HG03025 (cell line): ENCODE results near the gene ZFTA.
A peak's percentile ranks its signal among the peaks of the same experiment; 100 is the strongest.
"Not testable (repeated sequence)": the region's sequence is repeated elsewhere in the genome, so short reads cannot be mapped to it uniquely, and the experiment has no call there.

Source experiments
- ATAC-seq: cut with Tn5 transposase; IDR thresholded peaks from one replicate; pipeline ENCODE4 v1.9.1; 2021; ENCODE audit warnings: mild to moderate bottlenecking, moderate library complexity; ENCODE audit not compliant: unreplicated experiment, low FRiP score

ZFTA gene

DNA sequence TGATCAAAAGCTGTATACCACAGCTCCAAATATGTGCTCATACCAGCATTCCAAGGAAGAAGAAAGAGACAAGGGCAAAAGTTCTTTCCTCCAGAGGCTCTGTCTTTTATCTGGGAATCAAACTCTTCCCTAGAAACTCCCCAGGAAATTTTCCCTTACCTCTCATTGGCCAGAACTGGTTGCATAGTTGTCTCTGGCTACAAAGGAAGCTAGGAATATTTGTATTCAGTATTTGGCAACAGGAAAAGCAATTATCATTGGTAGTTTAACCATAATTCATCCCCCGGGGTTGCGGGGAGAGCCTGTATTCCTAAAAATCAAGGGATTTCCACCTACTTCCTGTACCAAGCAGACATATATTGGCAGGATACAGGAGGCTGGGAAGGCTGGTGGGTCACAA lies 10.5 kb upstream of the ZFTA start:
- ATAC-seq, result no peak

DNA sequence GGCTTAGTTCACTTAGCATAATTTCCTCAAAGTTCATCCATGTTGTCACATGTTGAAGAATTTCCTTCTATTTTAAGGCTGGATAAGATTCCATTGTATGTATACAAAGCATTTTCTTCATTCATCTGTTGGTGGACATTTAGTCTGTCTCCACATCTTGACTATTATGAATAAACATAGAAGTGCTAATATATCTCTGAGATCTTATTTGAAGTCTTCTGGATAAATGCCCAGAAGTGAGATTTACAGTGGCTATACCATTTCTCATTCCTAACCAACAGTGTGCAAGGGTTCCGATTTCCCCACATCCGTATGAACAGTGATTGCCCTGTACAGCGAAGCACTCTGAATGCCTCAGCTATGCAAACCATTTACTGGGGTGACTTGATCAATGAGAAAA lies 6.6 kb upstream of the ZFTA start:
- no peak for ATAC-seq

DNA sequence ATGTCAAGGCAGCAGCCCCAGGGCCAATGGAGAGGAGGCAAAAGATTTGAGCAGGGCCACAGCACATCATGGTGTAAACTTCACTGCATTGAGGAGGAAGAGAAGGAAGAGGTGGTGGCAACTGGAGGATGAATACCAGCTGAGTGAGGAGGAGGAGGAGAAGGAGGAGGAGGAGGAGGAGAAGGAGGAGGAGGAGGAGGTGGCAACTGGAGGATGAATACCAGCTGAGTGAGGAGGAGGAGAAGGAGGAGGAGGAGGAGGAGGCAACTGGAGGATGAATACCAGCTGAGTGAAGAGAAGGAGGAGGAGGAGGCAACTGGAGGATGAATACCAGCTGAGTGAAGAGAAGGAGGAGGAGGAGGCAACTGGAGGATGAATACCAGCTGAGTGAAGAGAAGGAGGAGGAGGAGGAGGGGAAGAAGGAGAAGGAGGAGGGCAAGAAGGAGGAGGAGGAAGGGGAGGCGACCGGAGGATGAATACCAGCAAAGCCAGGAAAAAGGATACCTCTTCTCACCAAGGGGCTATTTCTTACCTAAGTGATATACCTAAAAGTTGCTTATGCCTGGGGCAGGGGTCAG lies 3.3 kb upstream of the ZFTA start:
- ATAC-seq, result not testable (repeated sequence)

DNA sequence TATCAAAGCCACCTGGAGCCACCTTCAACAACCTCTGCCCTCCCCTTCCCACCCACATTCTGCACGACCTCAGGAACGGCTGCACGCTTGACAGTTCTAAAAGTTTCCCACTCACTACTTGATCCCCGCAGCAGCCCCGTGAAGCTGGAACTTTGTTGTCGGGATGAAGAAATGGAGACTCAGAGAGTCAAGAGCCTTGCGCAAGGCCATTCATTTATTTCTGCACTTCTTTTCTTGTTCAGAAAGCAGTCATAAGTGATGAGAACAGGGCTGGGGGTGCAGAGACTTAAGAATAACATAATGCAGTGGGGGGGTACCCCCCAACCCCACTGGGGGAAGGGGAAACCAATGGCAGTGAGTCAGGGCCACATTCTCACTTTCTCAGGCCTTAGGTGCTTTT lies 2.2 kb upstream of the ZFTA start:
- no peak for ATAC-seq

DNA sequence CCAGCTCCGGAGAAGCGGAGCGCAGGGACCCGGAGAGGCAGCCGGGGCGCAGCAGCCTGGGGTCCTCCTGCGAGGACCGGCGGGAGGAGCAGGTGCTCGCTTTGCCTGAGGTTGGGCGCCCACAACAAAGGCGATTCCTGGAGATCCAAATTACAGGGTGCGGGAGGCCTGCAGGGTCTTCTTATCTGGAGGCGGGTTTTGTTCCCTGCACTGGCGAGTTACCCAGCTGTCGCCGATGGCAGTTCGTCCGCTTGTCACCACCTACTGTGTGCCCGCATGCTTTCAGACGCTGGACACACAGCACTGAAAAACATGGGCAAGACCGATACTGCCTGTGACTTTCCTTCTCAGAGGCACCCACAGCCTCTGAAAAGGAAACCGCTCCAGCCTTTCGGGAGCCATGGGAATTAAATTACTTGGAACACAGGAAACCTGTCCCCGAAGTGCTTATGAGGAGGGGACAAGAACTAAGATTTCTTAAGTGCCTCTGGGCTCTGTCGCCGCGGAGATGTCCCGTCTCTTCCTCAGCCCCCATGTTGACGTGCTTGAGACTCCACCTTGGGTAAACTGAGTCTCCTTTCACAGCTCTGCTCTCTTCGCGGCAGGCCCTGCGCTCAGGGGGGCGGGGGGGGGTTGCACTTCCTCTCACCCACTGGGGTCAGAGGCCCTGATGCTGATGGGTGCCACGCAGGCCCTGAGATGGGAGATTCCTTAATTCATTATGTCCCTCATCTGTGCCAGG lies 1.3 kb upstream of the ZFTA start:
- ATAC-seq, result no peak

DNA sequence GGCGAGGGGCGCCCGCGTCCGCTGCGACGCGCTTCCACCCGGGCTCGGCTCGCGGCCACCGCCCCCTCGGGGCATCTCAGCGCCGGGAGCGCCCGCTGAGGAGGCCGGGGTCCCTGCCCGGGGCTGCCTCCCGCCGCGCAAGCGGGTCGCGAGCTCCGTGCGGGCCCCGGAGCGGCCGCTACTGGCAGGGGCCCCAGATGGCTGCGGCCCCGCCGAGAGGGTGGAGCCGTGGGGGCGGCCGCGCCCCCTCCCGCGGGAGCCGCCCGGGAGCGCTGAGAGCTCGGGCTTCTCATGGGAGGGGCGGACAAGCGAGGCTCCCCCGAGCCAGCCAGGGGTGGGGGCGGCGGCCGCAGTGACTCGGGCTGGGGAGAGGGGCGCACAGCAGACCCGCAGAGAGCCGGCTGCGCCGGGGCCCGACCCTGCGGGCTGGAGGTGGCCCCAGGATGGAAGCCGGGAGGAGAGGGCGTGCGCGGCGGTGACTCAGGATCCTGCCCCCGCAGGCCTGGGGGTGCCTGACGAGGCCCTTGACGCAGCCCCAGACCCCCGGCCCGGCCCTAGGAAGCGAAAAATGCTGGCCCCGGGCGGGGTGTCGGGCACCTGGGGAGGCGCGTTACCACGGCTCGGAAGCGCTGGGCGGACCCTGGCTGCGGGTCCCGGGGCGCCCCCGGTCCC lies 603 bp upstream of the ZFTA start:
- peak; percentile 19 for ATAC-seq

DNA sequence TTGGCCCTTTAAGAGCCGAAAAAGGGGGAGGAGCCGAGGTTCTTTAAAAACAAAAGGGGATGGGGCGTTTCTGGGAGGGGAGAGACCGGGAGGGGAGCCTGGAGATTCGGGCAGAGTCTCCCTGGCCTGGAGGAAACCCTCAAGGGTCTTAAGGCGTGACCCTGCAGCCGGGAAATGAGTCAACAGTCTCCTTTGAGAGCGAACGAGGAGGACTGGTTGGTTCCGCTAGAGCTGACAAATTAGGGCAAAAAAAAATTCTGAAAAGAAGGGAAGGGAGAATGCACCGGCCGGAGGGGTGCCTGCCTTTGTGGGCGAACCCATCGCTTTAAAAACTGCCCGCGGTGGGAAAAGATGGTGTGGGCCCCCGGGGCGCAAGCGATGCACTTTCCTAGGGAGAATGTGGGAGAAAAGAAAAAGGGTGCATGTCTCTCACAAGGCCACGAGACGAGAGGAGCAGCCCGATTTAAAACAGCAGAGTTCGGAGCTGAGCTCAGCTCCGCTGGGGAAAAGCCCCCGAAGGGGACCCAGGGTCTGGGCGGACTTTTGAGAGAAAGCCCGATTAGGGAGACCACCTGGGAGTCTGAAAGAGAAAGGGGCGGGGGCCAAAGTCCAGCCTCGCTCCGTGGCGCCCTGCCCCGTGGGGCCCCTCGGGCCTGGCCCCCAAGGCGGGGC lies 874 bp downstream of the ZFTA start:
- peak; percentile 7 for ATAC-seq

DNA sequence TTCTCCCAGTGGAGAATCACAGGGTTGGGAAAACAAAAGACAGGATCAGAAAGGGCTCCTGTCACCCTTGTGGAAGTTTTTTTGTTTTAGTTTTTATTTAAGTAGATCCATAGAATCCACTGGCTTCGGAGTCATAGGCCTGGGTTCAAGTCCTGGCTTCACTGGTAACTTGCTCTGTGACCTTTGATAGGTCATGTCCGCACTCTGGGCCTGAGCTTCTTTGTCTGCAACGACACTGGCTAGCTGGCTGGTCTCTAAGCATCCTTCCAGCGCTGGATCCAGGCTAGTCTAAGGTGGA lies 1.4 kb downstream of the ZFTA start:
- ATAC-seq, result no peak

DNA sequence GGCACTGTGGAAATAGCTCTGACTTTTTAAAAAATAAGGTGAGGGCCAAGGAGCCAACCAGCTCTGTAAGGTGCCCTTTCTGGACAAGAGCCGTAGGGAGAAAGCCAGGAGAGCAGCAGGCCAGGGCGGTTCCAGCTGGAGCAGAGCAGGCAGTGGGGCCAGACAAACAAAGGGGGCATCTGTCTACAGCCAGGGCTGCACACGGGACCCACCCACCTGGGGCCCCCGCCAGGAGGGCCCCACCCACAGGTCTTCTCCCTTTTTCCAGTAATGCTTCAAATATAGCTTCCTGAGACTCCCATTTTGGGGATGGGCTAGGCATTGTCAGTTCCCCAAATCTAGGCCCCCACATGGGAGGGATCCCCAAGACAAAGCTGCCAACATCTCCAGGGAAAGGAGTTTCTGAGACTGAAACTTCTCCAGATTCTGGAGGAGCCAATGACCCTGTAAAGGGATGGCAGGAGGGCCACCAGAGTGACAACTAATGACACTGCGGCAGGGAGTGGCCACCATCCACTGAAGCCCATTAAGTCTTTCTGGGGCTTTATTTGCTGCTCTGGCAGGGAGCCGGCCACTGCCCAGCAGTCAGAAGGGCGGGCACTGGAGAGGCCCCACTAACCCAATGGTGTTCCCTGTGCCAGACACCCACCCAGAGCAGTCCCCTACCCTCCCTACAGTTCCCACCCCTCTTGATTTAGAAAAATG lies 1.9 kb downstream of the ZFTA start:
- no peak for ATAC-seq

DNA sequence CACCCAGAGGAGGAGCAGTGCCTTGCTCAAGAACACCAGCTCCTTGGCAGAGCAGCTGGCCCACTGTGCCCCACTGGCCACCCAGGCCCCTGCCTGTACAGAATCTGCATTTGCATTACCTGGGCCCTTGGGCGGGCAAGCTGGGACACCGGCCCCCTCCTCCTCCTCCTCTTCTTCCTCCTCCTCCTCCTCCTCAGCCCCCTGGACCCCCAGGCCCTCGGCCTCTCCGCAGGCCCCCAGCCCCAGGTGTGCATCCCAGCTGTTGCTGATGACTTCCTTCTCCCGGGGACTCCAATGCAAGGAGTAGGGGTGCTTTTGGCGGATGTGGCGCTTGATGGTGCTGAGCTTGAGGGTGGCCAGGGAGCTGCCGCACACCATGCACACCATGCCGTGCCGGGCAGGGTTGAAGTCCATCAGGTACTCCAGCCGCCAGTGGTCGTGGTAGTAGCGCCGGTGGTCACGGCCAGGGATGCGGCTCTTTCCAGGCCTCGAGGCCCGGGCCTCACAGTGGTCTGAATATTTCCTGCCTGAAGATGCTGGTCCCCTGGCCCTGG lies 2.8 kb downstream of the ZFTA start:
- no peak for ATAC-seq

DNA sequence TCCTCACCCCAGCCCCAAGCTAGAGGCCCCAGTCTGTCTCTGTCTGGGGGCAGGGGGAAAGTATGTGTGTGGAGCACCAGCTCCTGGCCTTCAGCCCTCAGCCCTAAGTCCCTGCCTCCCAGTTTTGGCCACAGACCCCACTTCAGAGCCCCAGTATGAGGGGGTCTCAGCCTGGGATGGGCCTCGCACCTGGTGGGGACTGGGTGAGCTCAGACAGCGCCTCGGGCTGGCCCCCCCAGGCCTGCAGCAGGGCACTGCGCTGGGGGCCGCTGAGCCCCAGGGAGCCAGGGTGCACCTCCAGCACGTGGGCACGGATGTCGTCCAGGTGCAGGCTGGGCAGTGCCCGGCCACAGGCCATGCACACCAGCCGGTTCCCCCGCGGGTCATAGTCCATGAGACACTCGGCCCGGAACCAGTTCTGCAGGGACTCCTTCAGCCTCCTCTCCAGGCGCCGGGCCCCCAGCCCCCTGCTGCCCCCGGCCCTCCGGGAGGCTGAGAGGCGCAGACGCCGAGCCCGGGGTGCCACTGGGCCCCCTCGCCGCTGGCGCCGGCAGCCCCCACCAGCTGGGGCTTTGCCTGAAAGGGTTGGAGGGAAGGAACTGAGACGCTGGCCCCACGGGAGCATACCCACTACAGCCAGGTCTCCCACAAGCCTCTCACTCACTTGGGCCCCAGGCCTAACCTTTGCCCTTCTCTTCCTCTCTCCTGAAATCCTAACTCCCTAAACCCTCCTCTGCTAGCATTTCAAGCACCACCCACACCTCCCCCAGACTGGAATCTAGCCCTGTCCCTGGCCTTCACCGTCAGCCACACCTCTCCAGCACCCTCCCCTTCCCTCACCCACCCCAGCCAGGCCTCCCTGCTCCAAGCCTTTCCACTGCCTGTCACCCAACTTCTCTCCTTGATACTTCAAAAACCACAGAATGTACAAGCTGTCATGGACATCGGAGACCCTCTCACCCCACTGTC lies 3.6 kb downstream of the ZFTA start:
- no peak for ATAC-seq

DNA sequence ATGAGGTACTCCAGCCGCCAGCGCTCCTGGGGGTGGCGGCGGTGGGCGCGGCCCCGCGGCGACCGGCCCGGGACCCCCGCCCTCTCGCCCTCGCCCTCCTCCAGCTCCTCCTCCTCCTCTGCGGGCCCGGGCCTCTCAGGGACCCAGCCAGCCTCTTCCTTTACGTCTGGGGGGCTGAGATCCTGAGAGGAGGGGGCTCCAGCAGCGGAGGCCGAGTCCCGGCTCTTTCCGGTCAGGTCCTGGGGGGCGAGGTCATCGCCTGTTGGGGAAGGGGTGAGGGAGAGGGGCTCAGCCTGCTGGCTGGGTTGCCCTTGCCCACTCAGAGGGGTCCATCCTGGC lies 4.3 kb downstream of the ZFTA start:
- ATAC-seq, result no peak

DNA sequence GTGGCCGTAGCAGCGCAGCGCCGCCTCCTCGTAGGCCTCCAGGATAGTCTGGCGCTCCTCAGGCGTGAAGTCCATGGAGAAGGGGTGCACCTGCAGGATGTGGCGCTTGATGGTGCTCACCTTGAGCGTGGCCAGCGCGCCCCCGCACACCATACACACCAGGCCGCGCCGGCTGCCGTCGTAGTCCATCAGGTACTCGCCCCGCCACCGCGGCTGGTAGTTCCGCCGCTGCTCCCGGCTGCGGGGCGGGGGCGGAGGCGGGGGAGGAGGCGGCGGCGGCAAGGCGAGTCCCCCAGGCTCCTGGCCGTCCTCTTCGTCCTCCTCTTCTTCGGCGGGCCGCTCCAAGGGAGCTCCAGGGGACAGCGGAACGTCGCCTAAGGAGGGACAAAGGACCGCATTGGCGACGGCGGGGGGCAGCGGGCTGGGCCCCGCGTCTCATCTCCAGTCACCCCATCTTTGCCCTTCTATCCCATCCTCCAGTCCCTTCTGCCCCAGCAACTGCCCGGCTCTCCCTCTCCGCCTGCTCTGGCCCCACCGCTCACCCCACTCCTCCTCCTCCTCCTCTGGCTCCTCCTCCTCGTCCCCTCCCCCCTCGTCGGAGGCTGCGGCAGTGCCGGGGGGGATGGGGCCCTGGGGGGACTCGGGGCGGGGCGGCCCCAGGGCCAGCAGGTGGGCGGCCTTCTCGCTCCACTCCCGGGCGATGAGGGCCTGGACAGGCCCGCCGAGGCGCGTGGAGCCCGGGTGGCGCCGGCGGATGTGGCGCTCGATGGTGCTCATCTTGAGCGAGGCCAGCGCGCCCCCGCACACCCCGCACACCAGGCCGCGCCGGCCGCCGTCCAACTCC lies 4.9 kb downstream of the ZFTA start:
- ATAC-seq, result no peak

DNA sequence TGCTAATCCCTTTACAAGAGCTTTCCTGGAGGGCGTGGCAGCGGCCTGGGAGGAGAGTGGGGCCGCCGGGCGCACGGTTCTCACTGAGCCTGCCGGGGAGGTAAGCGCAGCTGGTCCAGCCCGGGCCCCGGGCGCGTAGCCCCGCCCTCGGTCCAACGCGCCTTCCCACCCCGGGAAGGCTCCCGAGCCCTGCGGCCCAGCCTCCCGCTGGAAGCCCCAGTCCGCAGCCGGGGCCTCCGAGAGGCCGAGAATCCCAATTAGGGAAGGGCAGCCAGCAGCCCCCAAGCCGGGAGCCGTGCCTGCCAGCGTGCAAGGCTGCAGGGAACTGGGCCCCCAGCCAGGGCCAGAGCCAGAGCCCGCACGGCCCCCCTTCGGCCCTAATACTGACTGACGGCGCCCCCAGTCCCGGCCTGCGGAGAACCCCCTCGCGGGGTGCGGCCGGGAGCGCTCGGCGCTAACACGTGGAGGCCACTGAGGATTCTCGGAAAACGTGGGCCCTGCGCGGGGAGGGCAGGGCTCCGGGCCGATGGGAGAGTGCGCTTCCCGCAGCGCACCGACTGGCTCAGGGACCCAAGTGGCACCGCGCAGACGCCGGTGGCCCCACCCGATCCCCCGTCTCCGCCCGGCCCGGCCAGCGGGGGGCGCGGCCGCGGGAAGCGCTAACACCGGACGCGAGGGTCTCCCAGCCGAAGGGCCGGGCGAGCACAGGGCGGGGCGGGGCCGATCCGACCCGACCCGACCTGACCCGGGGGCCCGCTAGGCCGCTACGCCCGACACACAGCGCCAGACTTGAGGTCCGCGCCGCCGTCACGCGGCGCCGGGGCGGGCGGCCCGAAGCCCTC lies 5.7 kb downstream of the ZFTA start:
- ATAC-seq, result no peak

DNA sequence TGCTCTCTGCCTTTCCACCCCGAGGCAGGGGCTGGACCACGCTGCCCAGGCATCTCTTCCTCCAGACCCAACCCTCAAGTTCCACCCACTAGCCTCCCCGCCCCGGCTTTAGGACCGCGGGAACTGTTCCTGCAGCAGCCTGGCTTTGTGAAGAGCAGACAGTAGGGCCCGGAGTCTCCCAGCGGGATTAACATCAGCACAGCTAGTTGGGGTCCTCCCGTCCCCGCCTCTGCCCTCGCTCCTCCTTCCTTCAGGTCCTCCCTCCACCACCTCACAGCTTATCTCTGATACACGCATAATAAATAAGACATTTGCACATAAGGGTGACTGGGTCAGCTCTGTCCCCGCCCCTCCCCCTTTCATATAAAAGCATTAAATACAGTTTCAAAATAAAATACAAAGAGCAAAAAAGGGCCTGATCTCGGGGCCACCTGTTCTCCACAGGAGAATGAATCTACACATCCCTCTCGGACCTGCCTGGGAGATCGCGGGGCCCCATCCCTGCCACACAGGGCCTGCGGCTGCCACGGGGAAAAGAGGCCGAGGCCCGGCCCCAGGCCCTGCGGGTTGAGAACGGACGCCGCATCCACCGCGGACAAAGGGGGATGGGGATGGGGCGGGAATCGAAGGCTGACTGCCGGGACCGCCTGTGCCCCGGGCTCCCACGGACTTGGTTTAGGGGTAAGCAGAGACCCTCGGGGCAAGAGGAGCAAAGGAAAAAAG lies 6.5 kb downstream of the ZFTA start:
- no peak for ATAC-seq

DNA sequence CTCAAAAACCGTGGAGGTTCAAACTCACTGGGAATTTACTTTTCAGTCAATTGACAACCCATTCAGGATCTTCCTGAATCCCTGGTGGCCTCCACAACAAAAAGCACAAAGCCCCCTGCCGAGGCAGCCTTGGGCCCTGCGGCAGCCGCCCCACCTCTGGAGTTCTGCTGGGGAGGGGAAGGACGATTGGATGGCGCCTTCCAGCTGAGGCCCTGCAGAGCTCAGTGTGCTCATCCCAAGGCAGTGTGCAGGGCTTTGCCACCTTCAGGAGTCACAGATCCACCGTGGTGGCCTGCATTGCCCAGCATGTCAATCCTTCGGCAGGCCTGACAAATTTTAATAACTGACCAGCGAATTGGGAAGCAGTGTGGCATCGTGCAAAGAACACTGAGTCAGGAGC lies 7.4 kb downstream of the ZFTA start:
- no peak for ATAC-seq

DNA sequence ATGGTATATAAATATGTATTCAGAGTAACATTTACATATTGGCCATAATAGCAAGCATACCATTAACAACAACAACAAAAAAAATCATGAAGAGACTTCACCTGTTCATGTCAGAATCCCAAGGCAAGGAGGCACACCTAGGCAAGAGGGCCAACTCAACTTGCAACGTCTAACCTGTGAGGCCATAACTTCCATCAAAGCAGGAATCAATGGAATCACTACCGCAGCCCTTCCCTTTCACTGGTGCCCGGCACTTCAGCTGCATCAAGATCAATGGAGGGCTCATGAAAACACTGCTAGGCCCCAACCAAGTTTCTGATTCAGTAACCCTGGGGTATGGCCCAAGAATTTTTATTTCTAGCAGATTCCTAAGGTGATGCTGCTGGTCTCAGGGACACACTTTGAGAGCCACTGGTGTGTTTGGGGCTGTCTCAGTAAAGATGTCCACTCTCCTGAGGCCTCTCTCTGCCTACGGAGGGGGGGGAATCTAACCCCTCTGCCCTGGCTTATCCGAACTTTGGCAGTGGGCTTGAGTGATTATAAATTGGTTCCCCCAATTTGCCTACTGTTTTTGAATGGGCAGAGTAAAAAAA lies 8.0 kb downstream of the ZFTA start:
- no peak for ATAC-seq
